ENCODE results near the gene FNDC3B. TPM values are rescaled to one million over a fixed set of nuclear protein-coding genes. Genes with fewer than 3 reads are reported as not detected.
A peak's percentile ranks its signal among the peaks of the same experiment; 100 is the strongest.

The FNDC3B gene
- total RNA-seq, 1 donor from 2014 or later = 71.8 TPM

DNA sequence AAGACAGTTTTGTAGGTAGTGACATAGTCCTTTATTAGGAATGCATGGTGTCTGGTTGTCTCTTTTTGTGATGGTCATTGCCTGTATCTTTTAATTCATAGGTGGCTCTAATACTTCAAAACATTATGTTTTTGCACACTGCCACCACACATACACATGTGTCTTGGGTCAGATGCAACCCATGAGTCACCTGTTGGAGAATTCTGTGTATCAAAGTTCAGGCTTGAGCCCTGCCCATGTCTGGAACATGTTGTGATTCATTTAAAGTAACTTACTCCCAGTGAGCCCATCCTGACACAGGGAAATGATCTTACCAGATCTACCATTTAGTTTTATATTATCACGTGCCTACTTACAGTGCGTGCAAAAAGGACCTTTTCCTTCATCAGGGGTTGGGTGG is 266.2 kb downstream of the FNDC3B start:
- peak in 1 of 2 donors; percentile 61 for DNase-seq (ENCODE audit: low read depth in 2 of 2)

DNA sequence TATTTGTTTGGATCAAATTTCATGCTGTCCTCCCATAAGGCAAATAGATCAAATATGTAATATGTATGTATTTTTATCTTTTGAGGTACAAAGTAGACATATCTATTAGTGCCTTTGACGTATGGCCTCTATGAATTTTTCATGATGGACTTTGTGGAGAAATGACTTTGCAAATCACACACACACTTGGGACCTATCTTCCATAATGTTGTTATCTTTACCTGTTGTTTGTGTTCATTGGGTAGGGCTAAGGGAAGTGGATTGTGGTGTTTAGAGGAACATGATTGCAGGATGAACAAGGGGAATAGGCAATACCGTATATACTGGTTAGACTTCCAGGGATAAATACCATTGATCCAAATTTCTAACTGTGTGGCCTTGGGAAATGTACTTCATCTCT is 266.6 kb downstream of the FNDC3B start:
- no peak for DNase-seq (ENCODE audit: low read depth in 2 of 2)

DNA sequence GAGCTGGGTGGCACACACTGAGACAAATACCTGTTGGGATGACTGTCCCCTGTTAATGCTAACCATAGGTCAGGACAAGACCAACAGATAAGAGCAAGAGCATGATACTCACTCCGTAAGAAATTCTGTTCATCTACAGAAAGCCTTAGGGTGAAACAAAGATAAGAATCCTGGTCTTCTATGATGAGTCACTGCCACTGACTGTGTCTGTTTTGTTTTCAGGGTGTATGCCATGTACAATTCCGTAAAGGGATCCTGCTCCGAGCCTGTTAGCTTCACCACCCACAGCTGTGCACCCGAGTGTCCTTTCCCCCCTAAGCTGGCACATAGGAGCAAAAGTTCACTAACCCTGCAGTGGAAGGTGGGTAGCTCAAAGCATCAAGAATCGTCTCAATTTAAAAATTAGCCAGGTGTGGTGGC is 267.8 kb downstream of the FNDC3B start:
- DNase-seq (ENCODE audit: low read depth in 2 of 2) = peak in 1 of 2 donors; percentile 28

DNA sequence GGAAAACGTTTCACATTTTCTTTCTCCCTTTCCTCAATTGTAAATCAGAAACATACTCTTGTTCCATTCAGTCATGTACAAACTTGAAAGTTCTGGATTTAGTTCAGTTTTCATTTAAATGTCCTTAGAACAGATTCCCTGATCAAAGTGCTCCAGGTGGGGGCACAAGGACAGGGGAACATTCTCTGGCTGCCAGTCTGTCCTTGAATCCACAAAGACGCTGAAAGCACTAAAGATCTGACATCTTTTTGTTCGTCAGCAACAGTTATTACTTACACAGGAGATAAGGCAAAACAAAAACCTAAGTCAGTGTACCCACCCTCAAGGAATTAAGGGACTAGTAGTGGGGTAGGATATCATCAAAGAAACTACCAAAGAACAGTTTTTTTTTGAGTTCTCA is 269.7 kb downstream of the FNDC3B start:
- no peak for DNase-seq (ENCODE audit: low read depth in 2 of 2)

- DNase-seq (ENCODE audit: low read depth in 2 of 2) = no peak
Observed at GRCh38 chr3:172309741-172310427, 270.5 kb downstream of the FNDC3B start.

GRCh38 chr3:172310428-172310760 is 271.0 kb downstream of the FNDC3B start:
- no peak for DNase-seq (ENCODE audit: low read depth in 2 of 2)

DNA sequence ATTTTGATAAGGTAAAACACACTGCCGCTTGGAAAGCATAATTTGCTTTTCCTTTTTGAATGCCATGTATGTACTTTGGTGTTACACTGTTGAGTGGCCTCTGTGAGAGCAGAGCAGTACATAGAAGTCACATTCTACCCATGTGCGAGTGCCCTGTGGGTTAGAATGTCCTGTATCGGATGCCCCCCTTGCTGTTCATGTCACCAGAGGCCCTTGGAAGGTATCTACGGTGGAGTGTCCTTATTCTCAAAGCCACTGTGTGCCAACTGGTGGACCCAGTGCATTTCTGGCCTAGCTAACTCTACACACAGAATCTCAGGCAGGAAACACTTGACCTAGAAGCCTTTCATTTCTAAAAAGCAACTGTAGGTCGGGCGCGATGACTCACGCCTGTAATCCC is 271.8 kb downstream of the FNDC3B start:
- no peak for DNase-seq (ENCODE audit: low read depth in 2 of 2)

- no peak for DNase-seq (ENCODE audit: low read depth in 2 of 2)
Observed at GRCh38 chr3:172312001-172312400, 272.6 kb downstream of the FNDC3B start.

- no peak for DNase-seq (ENCODE audit: low read depth in 2 of 2)
Observed at GRCh38 chr3:172312711-172313110, 273.3 kb downstream of the FNDC3B start.

GRCh38 chr3:172313671-172314070 is 274.3 kb downstream of the FNDC3B start:
- DNase-seq (ENCODE audit: low read depth in 2 of 2) = no peak

GRCh38 chr3:172314591-172315160 is 275.3 kb downstream of the FNDC3B start:
- DNase-seq (ENCODE audit: low read depth in 2 of 2) = no peak

GRCh38 chr3:172315401-172316091 is 276.2 kb downstream of the FNDC3B start:
- DNase-seq (ENCODE audit: low read depth in 2 of 2) = peak in 1 of 2 donors; percentile 57

- no peak for DNase-seq (ENCODE audit: low read depth in 2 of 2)
Observed at GRCh38 chr3:172316758-172317157, 277.4 kb downstream of the FNDC3B start.

GRCh38 chr3:172317481-172317880 is 278.1 kb downstream of the FNDC3B start:
- peak in 1 of 2 donors; percentile 33 for DNase-seq (ENCODE audit: low read depth in 2 of 2)

GRCh38 chr3:172317984-172318383 is 278.6 kb downstream of the FNDC3B start:
- DNase-seq (ENCODE audit: low read depth in 2 of 2) = peak; percentile 78 to 92

DNA sequence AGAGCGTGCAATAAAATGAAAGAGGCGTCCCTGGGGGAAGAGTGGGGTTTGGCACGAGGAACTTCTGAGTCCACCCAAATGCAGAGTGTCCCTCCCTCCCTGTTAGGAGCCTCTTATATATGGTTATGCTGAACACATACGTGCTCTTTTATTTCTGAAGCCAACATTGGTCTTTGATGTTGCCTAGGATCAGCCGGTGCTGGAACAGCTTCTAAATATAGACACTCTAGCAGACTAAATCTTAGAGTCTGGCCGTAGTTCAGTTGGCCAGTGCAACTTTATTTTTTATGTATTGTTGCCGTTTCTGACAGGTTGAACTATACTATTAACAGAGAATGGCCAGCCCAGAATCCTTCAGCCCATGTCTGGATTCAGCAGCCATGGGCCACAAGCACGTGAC is 280.2 kb downstream of the FNDC3B start:
- no peak for DNase-seq (ENCODE audit: low read depth in 2 of 2)

GRCh38 chr3:172320468-172320867 is 281.1 kb downstream of the FNDC3B start:
- DNase-seq (ENCODE audit: low read depth in 2 of 2) = no peak

DNA sequence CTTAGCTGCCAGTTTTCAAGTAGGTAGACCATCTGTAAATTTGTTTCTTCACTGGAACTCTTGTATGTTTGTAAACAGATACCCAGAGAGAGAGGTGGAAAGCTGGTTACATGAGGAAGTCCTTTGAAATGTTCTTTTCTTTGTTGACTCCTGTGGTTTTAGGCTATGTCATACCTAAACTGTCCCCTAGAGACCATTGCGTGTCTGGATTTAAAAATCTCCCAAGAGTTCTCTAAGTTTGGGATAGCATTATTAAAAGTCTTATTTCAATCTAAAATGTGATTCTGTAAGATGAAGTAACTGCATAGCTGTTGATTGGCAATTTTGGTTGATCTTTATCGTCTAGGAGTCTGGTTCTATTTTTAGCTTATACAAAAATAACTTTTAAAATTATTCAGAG is 281.7 kb downstream of the FNDC3B start:
- no peak for DNase-seq (ENCODE audit: low read depth in 2 of 2)

- no peak for DNase-seq (ENCODE audit: low read depth in 2 of 2)
Observed at GRCh38 chr3:172323894-172324610, 284.7 kb downstream of the FNDC3B start.

GRCh38 chr3:172324611-172325203 is 285.3 kb downstream of the FNDC3B start:
- no peak for DNase-seq (ENCODE audit: low read depth in 2 of 2)

GRCh38 chr3:172325461-172325860 is 286.1 kb downstream of the FNDC3B start:
- no peak for DNase-seq (ENCODE audit: low read depth in 2 of 2)

GRCh38 chr3:172326993-172327392 is 287.6 kb downstream of the FNDC3B start:
- DNase-seq (ENCODE audit: low read depth in 2 of 2) = no peak

Measured in dermis microvascular lymphatic vessel endothelial cell (primary cell).